22Rv1 (cell line): ENCODE results near the gene UNC5CL.

Experiments used
- H3K27ac ChIP-seq: fragments of 450-650 bp; 2 replicates; pipeline ENCODE4 v1.5.1; 2017
- ZFX ChIP-seq: fragments of 450-650 bp; IDR thresholded peaks from 2 replicates; pipeline ENCODE4 v1.6.1; 2017; ENCODE audit warnings: antibody characterized with exemption, borderline replicate concordance
- TF ChIP-seq, protein P1 (sequence below): fragments of 450-650 bp; IDR thresholded peaks from 2 replicates; pipeline ENCODE4 v1.5.1; 2017; ENCODE audit warnings: mild to moderate bottlenecking

The UNC5CL gene

DNA sequence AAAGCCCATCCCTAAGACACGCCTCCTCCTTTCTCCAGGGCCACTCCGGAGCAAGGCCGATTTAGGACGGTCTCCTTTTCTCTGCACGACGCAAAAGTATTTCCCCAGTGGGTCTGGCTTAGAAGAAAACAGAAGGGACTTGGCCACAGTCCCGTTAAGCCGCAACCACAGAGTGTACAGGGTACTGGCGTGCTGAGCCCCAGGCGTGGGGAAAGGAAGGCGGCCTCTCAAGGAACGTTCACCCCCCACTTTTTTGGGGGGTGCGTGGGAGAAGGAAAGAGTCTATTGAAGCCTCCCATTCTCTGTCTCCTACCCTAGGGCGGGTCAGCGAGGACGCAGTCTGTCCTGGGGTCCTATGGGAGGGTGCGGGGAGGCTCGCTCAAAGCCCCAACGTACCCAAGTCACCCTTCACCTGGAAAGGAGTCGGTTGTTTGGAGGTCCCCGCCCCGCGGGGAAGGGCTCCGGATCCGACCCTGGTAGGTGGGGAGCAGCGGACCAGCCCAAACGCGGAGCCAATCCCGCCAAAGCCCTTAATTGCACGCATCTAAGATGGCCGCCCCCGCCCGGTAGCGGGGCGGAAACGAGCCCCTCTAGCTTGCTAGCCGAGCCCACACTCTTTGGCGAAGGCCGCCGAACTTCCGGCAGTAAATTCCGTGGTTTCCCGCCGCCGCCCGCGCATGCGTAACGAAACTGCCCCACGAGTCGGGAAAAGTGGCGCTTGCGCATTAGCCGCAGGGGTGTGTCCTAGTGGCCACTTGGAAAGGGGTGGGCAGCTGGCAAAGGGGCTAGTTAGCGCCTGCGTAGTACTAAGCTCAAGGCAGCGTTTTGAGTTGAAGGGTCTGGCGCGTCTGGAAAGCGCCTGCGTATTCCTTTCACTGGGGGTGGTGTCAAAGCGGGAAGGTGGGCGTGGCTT lies 33.2 kb upstream of the UNC5CL start, which contains the start of gene OARD1:
TSS of gene OARD1 (minus strand) at position 434 of the 913 bp plus-strand sequence. CDS start 722 bp downstream, outside the sequence.
- peak within 1 kb of the TSS; percentile 99 for H3K27ac ChIP-seq
- TF ChIP-seq, protein P1, sequence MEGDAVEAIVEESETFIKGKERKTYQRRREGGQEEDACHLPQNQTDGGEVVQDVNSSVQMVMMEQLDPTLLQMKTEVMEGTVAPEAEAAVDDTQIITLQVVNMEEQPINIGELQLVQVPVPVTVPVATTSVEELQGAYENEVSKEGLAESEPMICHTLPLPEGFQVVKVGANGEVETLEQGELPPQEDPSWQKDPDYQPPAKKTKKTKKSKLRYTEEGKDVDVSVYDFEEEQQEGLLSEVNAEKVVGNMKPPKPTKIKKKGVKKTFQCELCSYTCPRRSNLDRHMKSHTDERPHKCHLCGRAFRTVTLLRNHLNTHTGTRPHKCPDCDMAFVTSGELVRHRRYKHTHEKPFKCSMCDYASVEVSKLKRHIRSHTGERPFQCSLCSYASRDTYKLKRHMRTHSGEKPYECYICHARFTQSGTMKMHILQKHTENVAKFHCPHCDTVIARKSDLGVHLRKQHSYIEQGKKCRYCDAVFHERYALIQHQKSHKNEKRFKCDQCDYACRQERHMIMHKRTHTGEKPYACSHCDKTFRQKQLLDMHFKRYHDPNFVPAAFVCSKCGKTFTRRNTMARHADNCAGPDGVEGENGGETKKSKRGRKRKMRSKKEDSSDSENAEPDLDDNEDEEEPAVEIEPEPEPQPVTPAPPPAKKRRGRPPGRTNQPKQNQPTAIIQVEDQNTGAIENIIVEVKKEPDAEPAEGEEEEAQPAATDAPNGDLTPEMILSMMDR: peak; percentile 1; the same call in 1 of the 2 replicates
- TF ChIP-seq ZFX: no peak

DNA sequence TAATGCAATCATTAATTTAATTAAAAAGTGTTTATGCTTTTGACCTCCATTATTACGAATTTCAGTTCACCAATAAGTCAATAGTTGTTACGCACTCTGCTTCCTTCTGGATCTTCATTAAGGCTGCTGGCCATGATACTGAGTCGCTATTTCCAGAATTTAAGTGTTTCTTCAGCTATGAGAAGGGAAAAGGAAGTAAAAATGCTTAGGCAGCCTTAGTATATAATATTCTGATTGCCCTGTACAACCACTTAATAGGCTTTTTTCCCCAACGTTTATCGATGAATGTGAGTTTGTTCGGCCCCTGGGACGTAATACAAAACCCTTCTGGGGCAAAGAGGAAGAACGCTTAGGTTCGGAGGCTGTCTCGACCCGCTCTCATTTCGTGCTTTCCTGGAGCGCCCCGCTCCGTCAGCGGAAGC lies 32.5 kb upstream of the UNC5CL start:
- peak overlapping the region; percentile 99 for H3K27ac ChIP-seq
- TF ChIP-seq ZFX: no peak
- TF ChIP-seq, protein P1: 0 out of 2 replicates have a peak, but pooled peaks have one; percentile 11

DNA sequence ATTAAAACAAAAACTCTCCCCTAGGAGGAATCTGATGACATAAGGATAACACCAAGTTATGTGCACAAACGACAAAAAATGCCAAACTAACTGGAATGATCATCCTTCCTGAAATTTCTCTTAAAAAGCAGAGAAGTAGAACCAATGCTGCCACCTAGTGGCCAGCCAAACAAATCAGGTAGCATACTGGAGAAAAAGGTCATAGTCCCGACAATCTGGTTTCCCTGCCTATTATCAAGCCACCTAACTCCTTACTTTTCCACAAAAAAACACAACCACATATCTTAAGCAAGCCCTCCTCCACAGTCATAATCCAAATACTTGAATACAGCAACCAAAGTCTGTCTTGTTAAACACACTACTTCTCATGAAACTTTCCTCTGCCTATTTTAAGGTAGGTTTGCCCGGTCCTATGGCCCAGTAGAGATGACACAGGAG lies 27.9 kb upstream of the UNC5CL start:
- no peak for TF ChIP-seq ZFX
- TF ChIP-seq, protein P1: peak; percentile 90
- no peak overlapping the region for H3K27ac ChIP-seq

DNA sequence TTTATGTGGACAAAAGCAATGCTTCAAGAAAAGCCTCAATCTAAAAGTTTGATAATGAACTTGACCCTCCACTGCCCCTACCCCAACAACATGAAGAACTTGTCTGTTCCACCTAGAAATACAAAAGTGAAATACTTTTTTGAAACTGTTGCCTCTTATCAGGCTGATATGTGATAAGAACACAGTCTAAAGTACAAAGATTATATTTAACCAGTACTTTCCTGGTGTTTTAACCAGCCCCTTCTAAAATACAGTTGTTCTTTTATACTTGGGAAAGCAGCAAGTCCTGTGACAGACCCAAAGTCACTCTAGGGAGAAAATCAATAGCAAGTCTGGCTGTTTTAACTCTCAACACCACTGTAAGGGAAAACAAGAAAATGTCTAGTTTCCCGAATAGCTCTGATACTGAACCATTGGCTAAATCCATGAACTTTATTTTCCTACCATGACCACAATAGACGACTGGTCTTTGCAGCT lies 26.6 kb upstream of the UNC5CL start:
- H3K27ac ChIP-seq: no peak overlapping the region
- no peak for TF ChIP-seq ZFX
- TF ChIP-seq, protein P1: no peak

DNA sequence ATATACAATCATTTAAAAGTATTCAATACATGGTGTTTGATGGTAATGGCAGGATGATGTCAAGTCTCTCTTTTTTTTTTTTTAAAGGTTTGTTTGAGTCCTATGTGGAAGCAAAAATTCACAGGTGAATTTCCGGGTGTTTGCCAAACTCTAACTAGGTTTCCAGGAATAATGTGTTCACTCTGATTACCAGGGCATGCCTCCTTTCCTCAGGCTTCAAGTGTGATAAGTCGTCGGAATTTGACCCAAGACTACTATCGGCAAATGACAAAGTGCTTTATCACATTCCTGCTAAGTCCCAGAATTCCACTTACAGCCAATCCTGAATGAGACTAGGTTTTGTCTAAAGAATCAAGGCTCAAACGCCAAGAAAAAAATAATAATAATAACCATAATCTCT lies 25.8 kb upstream of the UNC5CL start:
- TF ChIP-seq, protein P1: no peak
- TF ChIP-seq ZFX: no peak

DNA sequence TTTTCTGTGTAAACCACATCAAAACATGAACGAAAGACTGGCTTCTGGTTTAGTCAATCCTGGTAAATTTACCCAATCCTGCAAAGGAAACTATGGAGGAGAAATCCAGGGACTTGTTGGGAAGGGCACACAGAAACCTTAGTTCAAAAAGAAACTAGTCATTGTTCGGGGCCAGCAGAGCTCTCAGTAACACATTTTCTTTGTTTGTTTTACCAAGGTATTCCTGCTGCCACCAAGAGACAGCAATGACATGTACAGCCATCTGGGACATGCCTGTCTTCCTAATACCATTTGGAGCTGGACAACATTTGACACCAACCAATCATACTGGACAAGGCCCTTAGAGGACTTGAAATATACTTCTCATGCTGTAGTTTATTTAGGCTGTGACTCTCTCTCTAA lies 24.9 kb upstream of the UNC5CL start:
- H3K27ac ChIP-seq: no peak overlapping the region
- no peak for TF ChIP-seq ZFX
- TF ChIP-seq, protein P1: no peak

More for the DNA sequence above, 25.8 kb upstream of the UNC5CL start:
- no peak overlapping the region for H3K27ac ChIP-seq

DNA sequence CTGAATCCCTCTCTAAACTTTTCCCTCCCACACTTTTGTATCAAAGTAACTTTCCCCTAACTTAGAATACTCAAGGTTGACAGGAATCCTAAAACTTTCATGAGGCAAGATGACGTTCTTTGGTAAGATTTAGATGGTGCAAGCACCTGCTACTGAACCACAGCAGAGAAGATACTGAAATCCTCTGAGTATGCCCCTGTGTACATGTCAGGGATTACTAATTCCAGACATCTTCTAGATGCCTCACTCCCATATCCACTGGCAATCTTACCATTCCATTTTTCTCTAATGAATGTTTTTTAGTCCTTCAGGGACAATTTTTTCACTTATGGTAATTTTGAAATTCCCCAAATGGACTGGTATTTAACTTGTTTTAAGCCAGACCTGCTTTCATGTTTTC lies 23.0 kb upstream of the UNC5CL start:
- no peak for TF ChIP-seq ZFX
- TF ChIP-seq, protein P1: no peak
- no peak overlapping the region for H3K27ac ChIP-seq
